ENCODE results near the gene BCHE.

The BCHE gene

GRCh38 chr3:165755571-165755970 lies 81.7 kb downstream of the BCHE start:
- no peak for TF ChIP-seq CTCF (IDR thresholded peaks at IDR 0.05; ENCODE audit: extremely low read depth, missing control alignments)
- no peak for DNase-seq (ENCODE audit: low spot score)

- no peak for TF ChIP-seq CTCF (IDR thresholded peaks at IDR 0.05; ENCODE audit: extremely low read depth, missing control alignments)
- no peak for DNase-seq (ENCODE audit: low spot score)
Measured at GRCh38 chr3:165754219-165755007, 82.8 kb downstream of the BCHE start.

- DNase-seq (ENCODE audit: low spot score) = no peak
- no peak for TF ChIP-seq CTCF (IDR thresholded peaks at IDR 0.05; ENCODE audit: extremely low read depth, missing control alignments)
Measured at GRCh38 chr3:165753560-165753959, 83.7 kb downstream of the BCHE start.

GRCh38 chr3:165751637-165752036 lies 85.6 kb downstream of the BCHE start:
- no peak for DNase-seq (ENCODE audit: low spot score)
- TF ChIP-seq CTCF (IDR thresholded peaks at IDR 0.05; ENCODE audit: extremely low read depth, missing control alignments) = no peak

GRCh38 chr3:165749821-165750220 lies 87.4 kb downstream of the BCHE start:
- no peak for DNase-seq (ENCODE audit: low spot score)
- no peak for TF ChIP-seq CTCF (IDR thresholded peaks at IDR 0.05; ENCODE audit: extremely low read depth, missing control alignments)

GRCh38 chr3:165749241-165749640 lies 88.0 kb downstream of the BCHE start:
- TF ChIP-seq CTCF (IDR thresholded peaks at IDR 0.05; ENCODE audit: extremely low read depth, missing control alignments) = no peak
- no peak for DNase-seq (ENCODE audit: low spot score)

GRCh38 chr3:165748094-165748493 lies 89.1 kb downstream of the BCHE start:
- DNase-seq (ENCODE audit: low spot score) = no peak
- TF ChIP-seq CTCF (IDR thresholded peaks at IDR 0.05; ENCODE audit: extremely low read depth, missing control alignments) = no peak

Data from GM20000 (cell line).